ENCODE measurements around the gene PDLIM1.

- TF ChIP-seq IRF9 (tag; IDR thresholded peaks at IDR 0.05) (no peak), SNAPC5 (CRISPR knock-in tag; IDR thresholded peaks at IDR 0.05) (no peak), MIER1 (IDR thresholded peaks at IDR 0.05; ENCODE audit: low read depth) (no peak), NRF1 (conservative IDR thresholded peaks at IDR 0.05 in 1 of 2, IDR thresholded peaks at IDR 0.05 in 1 of 2) (no peak), CTCF (IDR thresholded peaks at IDR 0.05 in 2 of 3, conservative IDR thresholded peaks at IDR 0.05 in 1 of 3; ENCODE audit: insufficient read depth in 2 of 3, low read depth in 1 of 3, low read length in 3 of 3) (no peak), CBX8 (IDR thresholded peaks at IDR 0.05; ENCODE audit: borderline replicate concordance, extremely low read depth, low read depth, low read length, poor library complexity, severe bottlenecking) (no peak), POLR2A (conservative IDR thresholded peaks at IDR 0.05) (no peak), FOXP4 (CRISPR knock-in tag; IDR thresholded peaks at IDR 0.05; ENCODE audit: borderline replicate concordance) (no peak), ZNF395 (CRISPR knock-in tag; IDR thresholded peaks at IDR 0.05) (no peak), TAF1 (IDR thresholded peaks at IDR 0.05; ENCODE audit: control insufficient read depth, extremely low read depth, insufficient read depth, low read length, severe bottlenecking) (no peak), MAX (CRISPR knock-in tag; IDR thresholded peaks at IDR 0.05) (no peak), ZSCAN29 (IDR thresholded peaks at IDR 0.05) (no peak), USF2 (CRISPR knock-in tag; IDR thresholded peaks at IDR 0.05) (no peak), POLR2G (IDR thresholded peaks at IDR 0.05; ENCODE audit: low read depth, low read length) (no peak)
These were observed 40.2 kb upstream of the PDLIM1 start for GRCh38 chr10:95330966-95331453.

All from K562 (cell line).